Kidney (tissue), 14 donors: ENCODE data around the gene CMTM5. TPM values are rescaled to one million over a fixed set of nuclear protein-coding genes. Genes with fewer than 3 reads are reported as not detected.

ENCODE experiments used
- DNase-seq, 5 donors: peaks; one replicate each; pipeline ENCODE4 v3.0.0-alpha.2; 2013 to 2020
- FAIRE-seq: peaks from 2 replicates; lab custom pipeline; 2012; peaks lifted over from hg19 to GRCh38; lab: Jason Lieb, UNC
- H3K27ac ChIP-seq, 2 donors: one replicate each; pipeline ENCODE4 v1.7.0; 2013; ENCODE audit warnings: low read depth in 2 of 2, low read length in 2 of 2, inconsistent platforms in 1 of 2
- H3K27me3 ChIP-seq: one replicate; pipeline ENCODE4 v1.7.1; 2013; ENCODE audit warnings: low read length, inconsistent platforms; ENCODE audit not compliant: control insufficient read depth, insufficient read depth
- H3K36me3 ChIP-seq, 3 donors: one replicate each; pipeline versions ENCODE4 v1.7.0 to v1.7.1; 2013; ENCODE audit warnings: low read length in 3 of 3, control low read depth in 1 of 3, inconsistent platforms in 1 of 3; ENCODE audit not compliant: insufficient read depth in 3 of 3, control insufficient read depth in 2 of 3
- H3K4me1 ChIP-seq, 3 donors: one replicate each; pipeline versions ENCODE4 v1.7.0 to v1.7.1; 2013; ENCODE audit warnings: low read length in 3 of 3, inconsistent platforms in 1 of 3, low read depth in 1 of 3; ENCODE audit not compliant: control insufficient read depth in 2 of 3, insufficient read depth in 2 of 3
- H3K4me3 ChIP-seq, 3 donors: one replicate each; pipeline versions ENCODE4 v1.7.0 to v1.8.1; 2013; ENCODE audit warnings: low read length in 3 of 3, control low read depth in 1 of 3, inconsistent platforms in 1 of 3
- H3K9ac ChIP-seq, 3 donors: one replicate each; pipeline versions ENCODE4 v1.7.0 to v1.7.1; 2013; ENCODE audit warnings: low read length in 3 of 3, control low read depth in 1 of 3, inconsistent platforms in 1 of 3
- H3K9me3 ChIP-seq, 3 donors: one replicate each; pipeline versions ENCODE4 v1.7.0 to v1.7.1; 2013; ENCODE audit warnings: low read length in 3 of 3, control low read depth in 1 of 3, inconsistent platforms in 1 of 3; ENCODE audit not compliant: control insufficient read depth in 2 of 3, insufficient read depth in 1 of 3
- CTCF ChIP-seq: IDR thresholded peaks from 3 replicates; pipeline ENCODE4 v1.5.1; 2012; ENCODE audit warnings: mild to moderate bottlenecking, moderate library complexity, borderline replicate concordance; ENCODE audit not compliant: insufficient read depth; ENCODE audit errors: extremely low read depth
- intact Hi-C: fragments of 100-400 bp; cut with DNase I; formaldehyde crosslinking; loops from one replicate; pipeline ENCODE4 v1.11.1; 2022
- polyA plus RNA-seq: library from polyadenylated mRNA; stranded (reverse); fragments of 350-450 nt; fragmentation: Illumina TruSeq; extraction: RNeasy Lipid Tissue Mini Kit (QIAGEN cat#74804); gene quantifications from one replicate; pipeline ENCODE4 v1.2.3, GENCODE V29; 2014; ENCODE audit warnings: low read depth, low replicate concordance; ENCODE audit not compliant: insufficient read depth
- total RNA-seq: library from RNA; stranded (reverse); fragmentation: NEBNext Ultra II Directional; extraction: Animal tissue kit (Norgen Biotek cat#: 25700); gene quantifications from one replicate; pipeline ENCODE4 v1.2.1, GENCODE V29; 2021
- donor health status: control.
- donor health status: control.
- donor health status: control.
- donor health status: control.
- donor health status: control.
- donor health status: DM: yes; HTN: yes; CAD: no.
- donor health status: Normal renal cell carcinoma (clear cell type).

Gene CMTM5
- total and polyA plus RNA-seq, 2 donors from 2014 or later, result 0.54 to 1.1 TPM

- TF ChIP-seq CTCF, result no peak
- H3K4me1 ChIP-seq, result peaks cover 0 to 3% (median 0%) of the 10 kb centered on the region in 3 donors
- DNase-seq (peak in 2 of 5 donors; percentile 31 to 56), FAIRE-seq (no peak)
- no peak overlapping the region for H3K9ac ChIP-seq
- H3K4me3 ChIP-seq, result no peak overlapping the region
- no peak overlapping the region for H3K27ac ChIP-seq
- H3K36me3 ChIP-seq, result peaks cover 0 to 2% (median 0%) of the 10 kb centered on the region in 3 donors
- intact Hi-C loops, result no loop called here
- no peaks in the 10 kb centered on the region for H3K27me3 ChIP-seq
- H3K9me3 ChIP-seq, result no peaks in the 10 kb centered on the region
Observed at GRCh38 chr14:23357261-23357660, 19.6 kb upstream of the CMTM5 start.

- Histone ChIP-seq H3K27ac (no peak overlapping the region), H3K4me1 (peaks cover 0 to 2% (median 0%) of the 10 kb centered on the region in 3 donors), H3K36me3 (peaks cover 0 to 2% (median 0%) of the 10 kb centered on the region in 3 donors), H3K4me3 (no peak overlapping the region), H3K9ac (no peak overlapping the region), H3K9me3 (no peaks in the 10 kb centered on the region), H3K27me3 (no peaks in the 10 kb centered on the region)
- no peak for DNase-seq
- intact Hi-C loops, result no loop called here
- TF ChIP-seq CTCF, result no peak
- FAIRE-seq, result no peak
Observed at GRCh38 chr14:23358042-23358441, 18.8 kb upstream of the CMTM5 start.

GRCh38 chr14:23358553-23359166, 18.2 kb upstream of the CMTM5 start:
- Histone ChIP-seq H3K9ac (no peak overlapping the region), H3K4me3 (no peak overlapping the region), H3K27ac (no peak overlapping the region), H3K27me3 (no peaks in the 10 kb centered on the region), H3K9me3 (no peaks in the 10 kb centered on the region), H3K4me1 (no peaks in the 10 kb centered on the region), H3K36me3 (peaks cover 0 to 2% (median 0%) of the 10 kb centered on the region in 3 donors)
- DNase-seq, result peak in 1 of 5 donors; percentile 32
- TF ChIP-seq CTCF, result no peak
- intact Hi-C loops, result no loop called here
- no peak for FAIRE-seq
